Superior temporal gyrus (tissue), 1 donor: ENCODE data around the gene PLEKHH3.
"Not testable (repeated sequence)": the region's sequence is repeated elsewhere in the genome, so short reads cannot be mapped to it uniquely, and the experiment has no call there.

Source experiments
- DNase-seq: peaks from one replicate; pipeline ENCODE4 v3.0.0-alpha.2; 2016; ENCODE audit errors: extremely low spot score

Gene PLEKHH3

DNA sequence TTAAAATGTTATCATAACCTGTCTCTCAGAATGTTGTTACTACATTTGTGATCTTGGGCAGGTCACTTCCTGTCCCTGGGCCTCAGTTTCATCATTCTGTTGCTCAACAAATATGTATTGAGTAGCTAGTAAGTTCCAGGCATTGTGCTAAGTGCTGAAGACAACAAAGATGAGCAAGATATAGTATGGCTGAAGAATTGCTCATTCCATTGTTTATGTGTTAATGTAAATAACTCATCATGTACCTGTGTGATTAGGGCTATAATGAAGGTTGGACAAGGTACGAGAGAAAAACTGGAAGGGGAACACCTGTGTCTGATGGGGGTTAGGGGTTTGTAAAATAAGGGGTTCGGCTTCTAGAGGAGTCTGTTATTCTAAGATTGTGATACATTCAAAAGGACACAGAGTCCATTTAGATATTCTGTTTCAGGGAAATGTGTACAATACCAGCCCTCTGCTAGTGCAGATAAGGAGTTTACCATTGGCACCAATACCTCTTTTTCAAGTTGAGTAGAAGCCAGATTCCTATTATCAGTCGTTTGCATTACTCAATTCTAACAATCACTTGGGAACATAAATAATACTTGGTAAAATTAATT, 47.3 kb downstream of the PLEKHH3 start:
- DNase-seq = no peak

DNA sequence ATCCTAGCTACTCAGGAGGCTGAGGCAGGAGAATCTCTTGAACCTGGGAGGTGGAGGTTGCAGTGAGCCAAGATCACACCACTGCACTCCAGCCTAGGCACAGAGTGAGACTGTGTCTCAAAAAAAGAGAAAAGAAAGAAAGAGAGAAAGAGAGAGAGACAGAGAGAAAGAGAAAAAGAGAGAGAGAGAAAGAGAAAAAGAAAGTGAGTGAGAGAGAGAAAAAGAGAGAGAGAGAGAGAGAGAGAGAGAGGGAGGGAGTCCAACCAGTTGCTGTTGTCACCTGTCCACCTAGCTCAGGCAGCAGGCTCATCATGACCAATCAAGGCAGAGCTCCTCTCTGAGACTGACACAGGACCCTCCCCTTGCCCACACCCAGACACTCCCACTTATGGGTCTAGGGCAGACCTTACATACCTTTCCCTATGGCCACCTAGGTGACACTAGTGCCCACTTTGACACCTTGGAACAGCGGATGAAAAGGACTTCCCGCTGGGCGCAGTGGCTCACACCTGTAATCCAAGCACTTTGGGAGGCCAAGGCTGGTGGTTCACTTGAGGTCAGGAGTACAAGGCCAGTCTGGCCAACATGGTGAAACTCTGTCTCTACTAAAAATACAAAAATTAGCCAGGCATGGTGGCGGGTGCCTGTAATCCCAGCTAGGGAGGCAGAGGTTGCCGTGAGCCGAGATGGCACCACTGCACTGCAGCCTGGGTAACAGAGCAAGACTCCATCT, 49.6 kb downstream of the PLEKHH3 start:
- DNase-seq = not testable (repeated sequence)

DNA sequence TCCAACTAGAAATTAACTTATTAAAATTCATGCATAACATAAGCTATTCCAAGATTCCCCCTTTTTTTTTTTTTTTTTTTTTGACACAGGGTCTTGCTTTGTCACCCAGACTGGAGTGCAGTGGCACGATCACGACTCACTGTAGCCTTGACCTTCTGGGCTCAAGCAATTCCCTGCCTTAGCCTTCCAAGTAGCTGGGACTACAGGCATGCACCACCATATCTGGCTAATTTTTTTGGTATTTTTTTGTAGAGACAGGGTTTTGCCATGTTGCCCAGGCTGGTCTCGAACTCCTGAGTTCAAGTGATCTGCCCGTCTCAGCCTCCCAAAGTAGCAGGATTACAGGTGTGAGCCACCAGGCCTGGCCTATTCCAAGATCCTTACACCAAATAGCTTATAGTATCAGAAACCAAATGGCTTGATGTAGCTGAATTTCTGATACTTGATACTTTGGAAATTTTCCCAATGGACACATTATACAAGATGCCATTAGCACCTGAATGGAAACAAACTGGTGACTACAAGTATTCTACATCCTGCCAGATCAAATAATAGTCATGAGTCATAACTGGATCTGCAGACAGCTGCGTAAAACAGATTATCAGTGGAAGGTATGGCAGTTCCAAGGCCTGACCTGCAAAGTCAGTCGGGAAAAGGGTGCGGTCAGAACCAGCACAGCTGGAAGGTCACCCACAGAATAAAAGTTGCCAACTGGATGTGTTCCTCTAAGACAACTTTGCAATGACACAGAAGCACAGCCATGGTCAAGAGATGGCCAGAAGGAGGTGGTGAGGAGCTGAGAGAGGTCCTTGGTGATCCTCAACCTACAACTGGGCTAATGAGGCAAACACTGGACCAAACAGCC, 52.8 kb downstream of the PLEKHH3 start:
- DNase-seq = no peak

DNA sequence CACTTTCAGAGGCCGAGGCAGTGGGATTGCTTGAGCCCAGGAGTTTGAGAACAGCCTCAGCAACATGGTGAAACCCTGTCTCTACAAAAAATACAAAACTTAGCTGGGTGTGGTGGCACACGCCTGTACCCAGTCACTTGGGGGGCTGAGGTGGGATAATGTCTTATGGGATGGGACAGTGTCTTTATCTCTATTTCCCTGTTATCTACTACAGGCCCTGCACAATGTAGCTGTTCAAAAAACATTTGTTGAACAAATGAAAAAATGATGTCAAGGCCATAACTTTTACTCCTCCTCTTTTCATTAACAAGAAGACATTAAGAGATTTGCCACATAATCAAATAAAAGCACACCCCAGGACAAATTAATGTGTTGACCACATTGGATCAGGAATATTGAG, 53.5 kb downstream of the PLEKHH3 start:
- no peak for DNase-seq

DNA sequence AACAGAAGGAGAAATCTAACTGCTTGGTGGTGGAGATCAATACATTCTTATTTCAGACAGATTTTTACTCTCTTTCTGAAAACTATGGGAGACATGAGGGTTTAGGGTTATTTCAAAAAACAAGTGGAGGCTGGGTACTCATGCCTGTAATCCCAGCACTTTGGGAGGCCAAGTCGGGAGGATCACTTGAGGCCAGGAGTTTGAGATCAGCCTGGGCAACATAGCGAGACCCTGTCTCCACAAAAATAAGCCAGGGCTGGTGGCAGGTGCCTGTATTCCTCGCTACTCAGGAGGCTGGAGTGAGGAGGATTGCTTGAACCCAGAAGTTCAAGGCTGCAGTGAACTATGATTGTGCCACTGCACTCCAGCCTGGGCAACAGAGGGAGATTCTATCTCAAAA, 54.8 kb downstream of the PLEKHH3 start:
- DNase-seq = not testable (repeated sequence)

DNA sequence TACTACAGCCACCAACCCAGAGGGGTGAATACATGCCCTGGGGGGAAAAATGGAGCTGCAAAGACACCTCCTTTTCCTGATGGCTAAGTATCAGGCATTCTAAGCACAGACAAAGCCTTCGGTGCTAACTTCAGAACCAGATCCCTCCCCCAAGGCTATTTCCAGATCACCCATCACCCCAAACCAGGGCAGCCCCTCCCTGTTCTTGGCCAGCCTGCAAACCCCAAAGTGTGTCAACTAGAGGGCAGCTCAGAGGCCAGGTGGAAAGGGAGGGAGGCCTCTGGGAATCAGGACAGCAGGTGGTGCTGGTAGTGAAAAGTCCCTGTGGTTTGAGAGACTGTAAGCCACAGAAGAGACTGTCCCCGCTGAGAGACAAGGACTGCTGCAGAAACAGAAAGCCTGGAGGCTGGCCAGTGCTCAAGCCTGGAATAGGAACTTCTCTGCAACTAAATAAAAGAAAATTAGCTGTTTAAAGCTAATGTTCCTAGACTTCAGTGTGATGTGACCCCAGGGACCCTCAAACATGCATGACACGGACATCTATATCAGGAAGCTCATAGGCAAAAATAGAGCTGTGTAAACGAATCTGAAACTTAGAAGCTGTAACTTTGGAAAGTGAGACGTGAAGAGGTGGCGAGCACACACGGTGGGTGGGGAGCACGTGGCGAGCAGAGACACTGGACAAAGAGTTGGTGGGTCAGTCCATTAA, 58.2 kb downstream of the PLEKHH3 start:
- DNase-seq = no peak

DNA sequence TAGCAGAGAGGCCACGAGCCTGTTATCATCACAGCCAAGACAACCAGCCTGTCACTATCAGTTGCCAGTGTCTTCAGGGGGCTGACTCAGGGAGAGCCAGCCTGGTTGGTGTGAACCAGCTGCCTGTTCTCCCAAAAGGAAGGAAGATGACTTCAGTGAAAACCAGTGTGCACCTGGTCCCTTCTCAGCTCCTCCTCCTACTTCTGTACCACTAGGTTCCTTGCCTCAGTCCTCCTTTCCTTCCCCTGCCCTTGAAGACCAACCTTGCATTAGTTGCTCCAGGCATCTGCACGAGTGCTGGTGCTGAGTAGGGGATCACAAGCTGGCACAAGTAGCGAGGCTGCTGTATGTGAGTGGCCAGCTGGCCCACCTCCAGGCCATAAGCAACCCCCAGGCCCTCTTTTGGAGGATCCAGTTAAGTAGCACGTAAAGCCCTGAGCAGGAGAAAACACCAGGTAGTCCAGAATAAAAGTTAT, 58.8 kb downstream of the PLEKHH3 start:
- DNase-seq = no peak
